ENCODE results near the gene CRISP2. TPM values are rescaled to one million over a fixed set of nuclear protein-coding genes. Genes with fewer than 3 reads are reported as not detected.
A peak's percentile ranks its signal among the peaks of the same experiment; 100 is the strongest.

The CRISP2 gene
- total and polyA plus RNA-seq, 9 of the 15 experiments (the other 6 are each of a cell fraction or from before 2014, with no cell fraction given): not detected

- 42% methylated on average over 2 of the region's 2 CpGs for WGBS (ENCODE audit: insufficient coverage, low coverage, missing lambda C conversion rate)
- BruUV-seq (replicated peaks): no TSS peak
- H3K9ac ChIP-seq (ENCODE audit: insufficient read depth in 1 of 2, low read depth in 2 of 2, low read length in 2 of 2): no peak overlapping the region
- ATAC-seq: no peak; the same call in 2 of the 3 replicates
- in situ Hi-C loops (cut with MboI) (no loop called here), intact Hi-C loops (cut with micrococcal nuclease) (no loop called here)
- POLR2A ChIA-PET: no interaction called here
- H3K4me2 ChIP-seq (ENCODE audit: insufficient read depth, low read length): no peak overlapping the region
- H3K27ac ChIP-seq (ENCODE audit: extremely low read depth, low read depth, low read length): no peak overlapping the region
- H3K79me2 ChIP-seq (ENCODE audit: control insufficient read depth, insufficient read depth, low read length): no peaks in the 10 kb centered on the region
- CTCF ChIA-PET (ENCODE audit: low intra/inter-chr PET ratio): no interaction called here
- FAIRE-seq: no peak
- H3K27me3 ChIP-seq (ENCODE audit: control insufficient read depth in 2 of 2, insufficient read depth in 2 of 2, low read length in 2 of 2): no peaks in the 10 kb centered on the region
- no peaks in the 10 kb centered on the region for H3K36me3 ChIP-seq (ENCODE audit: control insufficient read depth, insufficient read depth, low read length)
- TF ChIP-seq CREB1 (IDR thresholded peaks at IDR 0.05) (no peak), CREB1 (CRISPR knock-in tag; IDR thresholded peaks at IDR 0.05) (no peak), MYNN (IDR thresholded peaks at IDR 0.05) (peak; percentile 97), MYNN (CRISPR knock-in tag; IDR thresholded peaks at IDR 0.05) (no peak), NBN (IDR thresholded peaks at IDR 0.05; ENCODE audit: low read depth) (no peak), CEBPB (tag; IDR thresholded peaks at IDR 0.05) (peak; percentile 71), NFE2L1 (tag; IDR thresholded peaks at IDR 0.05; ENCODE audit: borderline replicate concordance, low read depth) (no peak)
- no peak overlapping the region for H3K4me3 ChIP-seq
- no peaks in the 10 kb centered on the region for H4K20me1 ChIP-seq (replicated peaks; ENCODE audit: control insufficient read depth, insufficient read depth, low read length)
- DNase-seq (ENCODE audit: extremely low read depth in 1 of 4, low spot score in 3 of 4): no peak
- peaks cover 0 to 6% of the 10 kb centered on the region in 2 experiments; a peak in 3 of 5 replicates for H3K4me1 ChIP-seq (replicated peaks in 1 of 2; ENCODE audit: control insufficient read depth in 2 of 2, insufficient read depth in 2 of 2, low read length in 2 of 2)
- H3K9me3 ChIP-seq (replicated peaks; ENCODE audit: control insufficient read depth, insufficient read depth, low read depth, low read length): no peaks in the 10 kb centered on the region
- no peaks in the 10 kb centered on the region for H3K9me1 ChIP-seq (ENCODE audit: control insufficient read depth, insufficient read depth, low read length)
- peak overlapping the region; percentile 50 for H2AFZ ChIP-seq (ENCODE audit: low read depth, low read length)
Observed at GRCh38 chr6:49653438-49653837, 59.9 kb downstream of the CRISP2 start.

GRCh38 chr6:49651239-49651638, 62.1 kb downstream of the CRISP2 start:
- Histone ChIP-seq H3K27ac (ENCODE audit: extremely low read depth, low read depth, low read length) (no peak overlapping the region), H3K4me2 (ENCODE audit: insufficient read depth, low read length) (no peak overlapping the region), H3K27me3 (ENCODE audit: control insufficient read depth in 2 of 2, insufficient read depth in 2 of 2, low read length in 2 of 2) (no peaks in the 10 kb centered on the region), H3K79me2 (ENCODE audit: control insufficient read depth, insufficient read depth, low read length) (no peaks in the 10 kb centered on the region), H3K9me3 (replicated peaks; ENCODE audit: control insufficient read depth, insufficient read depth, low read depth, low read length) (no peaks in the 10 kb centered on the region), H3K4me1 (replicated peaks in 1 of 2; ENCODE audit: control insufficient read depth in 2 of 2, insufficient read depth in 2 of 2, low read length in 2 of 2) (peaks cover 3 to 21% of the 10 kb centered on the region in 2 experiments; a peak in 3 of 5 replicates), H4K20me1 (replicated peaks; ENCODE audit: control insufficient read depth, insufficient read depth, low read length) (no peaks in the 10 kb centered on the region), H3K9ac (ENCODE audit: insufficient read depth in 1 of 2, low read depth in 2 of 2, low read length in 2 of 2) (no peak overlapping the region), H2AFZ (ENCODE audit: low read depth, low read length) (peak overlapping the region; percentile 57), H3K4me3 (no peak overlapping the region), H3K36me3 (ENCODE audit: control insufficient read depth, insufficient read depth, low read length) (no peaks in the 10 kb centered on the region), H3K9me1 (ENCODE audit: control insufficient read depth, insufficient read depth, low read length) (no peaks in the 10 kb centered on the region)
- no TSS peak for BruUV-seq (replicated peaks)
- POLR2A ChIA-PET: no interaction called here
- intact Hi-C loops (cut with micrococcal nuclease) (no loop called here), in situ Hi-C loops (cut with MboI) (no loop called here)
- 18% methylated on average over 2 of the region's 2 CpGs for WGBS (ENCODE audit: insufficient coverage, low coverage, missing lambda C conversion rate)
- CTCF ChIA-PET (ENCODE audit: low intra/inter-chr PET ratio): no interaction called here
- ATAC-seq (peak; percentile 9; the same call in 2 of the 3 replicates), FAIRE-seq (no peak), DNase-seq (ENCODE audit: extremely low read depth in 1 of 4, low spot score in 3 of 4) (no peak)
- peak; percentile 85 for TF ChIP-seq CEBPB (tag; IDR thresholded peaks at IDR 0.05)
- TF ChIP-seq CEBPG (CRISPR knock-in tag; IDR thresholded peaks at IDR 0.05): no peak
- TF ChIP-seq CEBPG (tag; conservative IDR thresholded peaks at IDR 0.05 in 1 of 2, IDR thresholded peaks at IDR 0.05 in 1 of 2): peak; percentile 58 to 79; a peak in 3 of 4 replicates
- TF ChIP-seq MYBL2 (IDR thresholded peaks at IDR 0.05; ENCODE audit: low read depth): 0 out of 2 replicates have a peak, but pooled peaks have one; percentile 16
- no peak for TF ChIP-seq MYBL2 (CRISPR knock-in tag; IDR thresholded peaks at IDR 0.05; ENCODE audit: borderline replicate concordance)
- no peak for TF ChIP-seq MLX (CRISPR knock-in tag; conservative IDR thresholded peaks at IDR 0.05)
